HG03039 (cell line): Measurements from ENCODE around the gene RAET1L.
"Not testable (repeated sequence)": the region's sequence is repeated elsewhere in the genome, so short reads cannot be mapped to it uniquely, and the experiment has no call there.

Source experiments
- ATAC-seq: cut with Tn5 transposase; IDR thresholded peaks from one replicate; pipeline ENCODE4 v1.9.1; 2021; ENCODE audit warnings: mild to moderate bottlenecking, moderate library complexity; ENCODE audit not compliant: unreplicated experiment

The RAET1L gene

GRCh38 chr6:150018846-150019580 is 6.3 kb downstream of the RAET1L start:
- ATAC-seq, result no peak

- ATAC-seq, result not testable (repeated sequence)
Measured at GRCh38 chr6:150017186-150017521, 8.2 kb downstream of the RAET1L start.

- ATAC-seq, result no peak
Measured at GRCh38 chr6:150016324-150017185, 8.8 kb downstream of the RAET1L start.

- not testable (repeated sequence) for ATAC-seq
Measured at GRCh38 chr6:150015281-150016001, 9.9 kb downstream of the RAET1L start.

GRCh38 chr6:150014623-150015280 is 10.6 kb downstream of the RAET1L start:
- not testable (repeated sequence) for ATAC-seq

GRCh38 chr6:150013785-150014622 is 11.3 kb downstream of the RAET1L start:
- not testable (repeated sequence) for ATAC-seq

- ATAC-seq, result not testable (repeated sequence)
Measured at GRCh38 chr6:150012846-150013784, 12.2 kb downstream of the RAET1L start.

- no peak for ATAC-seq
Measured at GRCh38 chr6:150008588-150008987, 16.7 kb downstream of the RAET1L start.

- no peak for ATAC-seq
Measured at GRCh38 chr6:150006961-150007464, 18.3 kb downstream of the RAET1L start.

GRCh38 chr6:150005761-150006651 is 19.3 kb downstream of the RAET1L start:
- ATAC-seq, result no peak

- peak; percentile 59 for ATAC-seq
Measured at GRCh38 chr6:150004783-150005717, 20.3 kb downstream of the RAET1L start.

GRCh38 chr6:150004101-150004782 is 21.1 kb downstream of the RAET1L start:
- ATAC-seq, result no peak

GRCh38 chr6:150003599-150003998 is 21.7 kb downstream of the RAET1L start:
- not testable (repeated sequence) for ATAC-seq

GRCh38 chr6:150002710-150003109 is 22.6 kb downstream of the RAET1L start:
- no peak for ATAC-seq

- peak; percentile 46 for ATAC-seq
Measured at GRCh38 chr6:150001295-150002008, 23.9 kb downstream of the RAET1L start.
